Measurements from ENCODE around the gene EQTN.

Gene EQTN

DNA sequence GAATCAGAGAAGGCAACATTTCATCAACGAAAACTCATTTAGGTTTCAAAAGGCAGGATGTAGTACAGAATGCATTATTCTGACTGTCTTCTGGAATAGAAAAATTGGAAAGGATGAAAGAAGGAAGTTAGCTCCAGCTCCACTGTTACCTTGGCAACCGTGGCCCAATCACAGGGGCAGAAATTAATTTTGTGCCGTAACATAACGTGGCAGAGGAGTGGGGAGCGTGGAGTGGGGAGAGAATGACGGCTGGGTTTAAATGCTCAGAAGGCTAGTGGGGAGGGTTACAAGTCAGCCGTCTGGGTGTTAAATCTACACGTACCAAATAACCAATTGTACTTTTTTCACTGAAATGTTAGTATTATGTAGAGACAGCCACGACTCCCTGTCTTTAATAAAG, 32.3 kb upstream of the EQTN start:
- TF ChIP-seq GATA3 (IDR thresholded peaks at IDR 0.05; ENCODE audit: low read depth, low read length): no peak
- no peak for TF ChIP-seq GATA2 (IDR thresholded peaks at IDR 0.05; ENCODE audit: low read depth, low read length)

DNA sequence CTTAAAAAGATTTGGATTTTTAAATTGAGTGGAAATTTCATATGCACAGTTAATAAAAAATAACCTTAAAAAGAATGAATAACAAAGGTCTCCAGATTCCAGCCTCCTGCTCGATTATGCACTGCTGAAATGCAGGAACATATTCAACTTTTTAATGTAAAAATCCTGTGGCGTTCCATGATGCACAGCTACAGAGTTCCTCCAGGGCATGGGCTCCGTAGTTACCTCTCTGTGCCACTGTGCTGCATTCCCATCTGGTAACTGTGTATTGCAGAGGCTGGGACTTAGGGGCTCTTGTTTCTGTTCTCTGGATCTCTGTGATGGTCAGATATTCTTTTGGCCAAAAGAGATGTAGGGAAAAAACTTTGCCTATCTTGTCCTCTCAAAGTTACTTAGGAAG, 31.5 kb upstream of the EQTN start:
- TF ChIP-seq GATA2 (IDR thresholded peaks at IDR 0.05; ENCODE audit: low read depth, low read length) (no peak), GATA3 (IDR thresholded peaks at IDR 0.05; ENCODE audit: low read depth, low read length) (no peak)

DNA sequence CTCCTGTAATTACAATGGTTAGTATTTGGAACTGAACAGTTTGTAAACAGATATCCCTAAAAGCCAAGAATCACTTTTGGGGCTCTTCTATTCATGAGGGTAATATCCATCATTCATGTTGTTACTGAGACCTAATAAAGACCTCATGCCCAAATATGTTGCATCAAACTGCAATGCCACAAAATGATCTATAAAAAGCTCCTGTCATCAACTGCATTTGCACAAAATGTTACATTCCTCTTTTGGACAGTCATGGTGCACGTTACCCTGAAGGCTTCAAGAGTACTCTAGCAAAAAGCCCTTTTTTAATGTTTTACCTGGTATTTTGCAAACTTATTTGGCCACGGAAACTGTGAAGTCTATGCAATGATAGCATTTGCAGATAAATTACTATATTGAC, 14.2 kb upstream of the EQTN start:
- TF ChIP-seq GATA2 (IDR thresholded peaks at IDR 0.05; ENCODE audit: low read depth, low read length): no peak
- no peak for TF ChIP-seq GATA3 (IDR thresholded peaks at IDR 0.05; ENCODE audit: low read depth, low read length)

DNA sequence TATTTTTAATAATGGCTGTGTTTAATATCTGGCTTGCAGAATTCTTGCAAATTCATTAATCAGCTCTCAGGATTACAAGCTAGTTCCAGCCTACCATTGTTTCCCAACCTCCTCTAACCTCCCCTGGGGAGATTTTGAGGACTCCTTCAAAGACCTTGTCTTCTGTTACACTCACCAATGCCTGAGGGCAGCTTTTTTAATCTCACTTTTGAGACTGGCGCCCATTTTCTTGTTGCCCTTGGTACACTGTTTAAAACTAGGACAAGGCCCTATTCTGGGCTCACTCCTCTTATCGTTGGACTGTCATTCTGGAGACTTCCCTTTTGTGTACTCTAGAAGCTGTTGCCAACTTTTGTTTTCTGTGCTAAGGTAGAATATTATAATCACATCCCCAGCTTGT, 13.6 kb upstream of the EQTN start:
- TF ChIP-seq GATA3 (IDR thresholded peaks at IDR 0.05; ENCODE audit: low read depth, low read length) (no peak), GATA2 (IDR thresholded peaks at IDR 0.05; ENCODE audit: low read depth, low read length) (no peak)

DNA sequence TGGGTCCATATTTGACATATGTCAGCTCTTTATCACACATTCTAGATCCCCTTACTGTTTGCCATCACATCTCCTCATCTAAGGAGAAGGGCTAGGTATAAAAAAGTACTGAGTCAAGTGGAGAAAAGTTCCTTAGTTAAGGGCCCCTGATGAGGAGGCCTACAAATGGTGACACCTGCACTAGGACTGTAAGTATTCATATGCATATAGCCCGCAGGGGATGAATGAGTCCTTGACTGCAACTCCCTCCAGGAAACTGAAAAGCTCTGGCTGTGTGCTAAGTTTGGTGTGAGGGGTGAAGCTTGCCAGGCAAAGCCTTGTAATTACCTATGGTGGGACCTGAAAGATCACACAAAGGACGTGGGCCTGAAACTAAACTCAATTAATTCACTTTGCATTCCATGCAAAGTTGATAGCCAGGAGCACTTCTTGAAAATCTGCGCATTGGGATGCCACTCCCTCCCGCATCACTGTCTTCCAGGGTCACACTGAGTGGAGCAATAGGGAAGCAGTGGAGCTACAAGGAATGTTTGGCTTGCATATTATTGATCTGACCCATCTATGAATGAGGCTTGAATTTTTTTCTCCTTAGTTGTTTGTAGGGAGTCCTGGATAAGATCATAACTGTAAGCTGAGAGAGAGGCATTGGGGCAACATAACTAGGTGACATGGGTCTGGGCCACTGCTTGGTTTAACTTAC, 11.9 kb upstream of the EQTN start:
- TF ChIP-seq GATA3 (IDR thresholded peaks at IDR 0.05; ENCODE audit: low read depth, low read length): no peak
- no peak for TF ChIP-seq GATA2 (IDR thresholded peaks at IDR 0.05; ENCODE audit: low read depth, low read length)

DNA sequence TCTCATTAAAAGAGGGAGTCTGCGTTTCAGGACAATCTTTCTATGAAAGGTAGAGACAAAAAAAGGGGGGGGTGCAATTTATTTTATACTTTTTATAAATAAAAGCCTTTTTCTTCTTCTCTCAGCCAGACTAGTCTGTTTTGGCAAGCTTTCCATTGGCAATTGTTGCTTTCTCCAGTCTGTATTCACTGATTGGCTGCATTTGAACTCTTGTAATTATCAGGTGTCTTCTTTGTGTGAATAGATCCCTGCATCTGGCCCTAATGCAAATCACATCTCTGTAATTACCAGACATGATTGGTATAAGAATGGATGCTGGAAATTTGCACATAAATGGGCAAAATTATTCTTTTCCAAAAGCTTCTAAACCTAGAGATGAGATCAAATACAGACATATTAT, 7.6 kb upstream of the EQTN start:
- TF ChIP-seq GATA3 (IDR thresholded peaks at IDR 0.05; ENCODE audit: low read depth, low read length) (no peak), GATA2 (IDR thresholded peaks at IDR 0.05; ENCODE audit: low read depth, low read length) (no peak)

DNA sequence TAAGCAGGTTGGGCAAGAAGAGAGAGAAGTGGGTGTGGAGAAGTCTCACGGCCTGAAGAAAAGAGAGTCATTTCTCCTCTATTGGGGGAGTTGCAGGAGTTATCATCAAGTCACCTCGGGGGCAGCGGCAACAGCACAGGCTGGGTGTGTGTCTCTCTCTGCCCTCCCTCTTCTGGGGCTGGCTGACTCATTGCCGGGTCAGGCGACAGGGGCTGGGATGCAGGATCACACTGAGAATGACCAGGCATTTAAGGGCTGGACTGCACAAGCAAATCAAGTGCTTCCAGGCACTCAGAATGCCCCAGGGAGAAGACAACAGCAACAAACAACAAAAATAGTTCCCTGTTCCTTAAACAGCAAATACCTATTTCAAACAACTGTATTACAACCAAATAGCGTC, 6.3 kb upstream of the EQTN start:
- TF ChIP-seq GATA2 (IDR thresholded peaks at IDR 0.05; ENCODE audit: low read depth, low read length) (no peak), GATA3 (IDR thresholded peaks at IDR 0.05; ENCODE audit: low read depth, low read length) (no peak)

DNA sequence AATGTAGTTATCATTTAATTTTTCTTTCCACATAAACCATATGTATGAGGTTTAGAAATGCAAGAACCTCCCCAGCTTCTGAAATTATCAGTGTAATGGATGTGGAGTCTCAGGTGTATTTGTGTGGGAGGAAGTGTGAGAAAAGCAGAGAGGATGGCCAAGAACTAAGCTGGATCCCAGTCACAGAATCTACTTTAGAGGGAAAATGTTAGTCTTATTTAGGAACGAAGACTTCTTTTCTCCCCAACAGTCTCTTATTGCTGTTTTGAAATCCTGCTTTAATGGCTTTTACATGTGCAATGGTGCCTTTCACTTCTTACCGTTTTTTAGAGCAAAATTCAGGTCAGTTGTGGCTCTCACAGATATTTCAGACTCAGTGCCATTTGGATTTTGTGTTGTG, 3.0 kb downstream of the EQTN start:
- TF ChIP-seq GATA2 (IDR thresholded peaks at IDR 0.05; ENCODE audit: low read depth, low read length) (no peak), GATA3 (IDR thresholded peaks at IDR 0.05; ENCODE audit: low read depth, low read length) (no peak)

DNA sequence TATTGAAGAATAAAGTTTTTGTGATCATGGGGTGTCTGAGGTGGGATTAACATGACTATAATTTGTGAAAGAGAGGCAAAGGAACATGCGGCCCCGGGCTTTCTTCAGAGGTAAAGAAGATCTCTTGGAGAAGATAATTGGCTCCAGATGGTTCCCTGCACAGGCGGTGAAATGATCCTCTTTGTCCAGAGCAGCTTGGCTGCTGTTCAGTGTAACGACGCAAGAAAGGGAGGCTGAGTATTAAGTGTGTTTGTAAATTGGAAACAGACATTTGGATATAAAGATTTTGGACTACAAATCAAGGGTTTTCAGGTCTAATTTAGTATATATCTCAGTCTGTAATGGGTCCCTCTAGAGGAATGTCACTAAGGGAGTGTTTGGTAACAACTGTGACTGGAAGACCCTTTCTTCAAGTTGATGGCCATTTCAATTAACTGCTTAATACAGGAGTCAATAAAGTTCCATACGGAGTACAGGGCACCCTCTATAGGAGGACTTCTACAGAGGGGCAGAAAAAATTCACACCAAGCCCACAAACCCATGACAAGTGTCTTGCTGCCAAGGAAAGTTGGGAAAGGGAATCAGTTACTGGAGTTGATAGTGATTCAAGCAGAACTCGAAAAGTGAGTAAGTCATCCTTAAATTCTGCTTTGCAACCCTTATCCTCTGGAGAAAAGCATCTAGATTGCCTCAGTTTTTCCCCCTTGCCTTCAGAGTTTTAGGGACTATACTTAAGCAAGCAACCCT, 4.1 kb downstream of the EQTN start:
- TF ChIP-seq GATA2 (IDR thresholded peaks at IDR 0.05; ENCODE audit: low read depth, low read length) (no peak), GATA3 (IDR thresholded peaks at IDR 0.05; ENCODE audit: low read depth, low read length) (no peak)

DNA sequence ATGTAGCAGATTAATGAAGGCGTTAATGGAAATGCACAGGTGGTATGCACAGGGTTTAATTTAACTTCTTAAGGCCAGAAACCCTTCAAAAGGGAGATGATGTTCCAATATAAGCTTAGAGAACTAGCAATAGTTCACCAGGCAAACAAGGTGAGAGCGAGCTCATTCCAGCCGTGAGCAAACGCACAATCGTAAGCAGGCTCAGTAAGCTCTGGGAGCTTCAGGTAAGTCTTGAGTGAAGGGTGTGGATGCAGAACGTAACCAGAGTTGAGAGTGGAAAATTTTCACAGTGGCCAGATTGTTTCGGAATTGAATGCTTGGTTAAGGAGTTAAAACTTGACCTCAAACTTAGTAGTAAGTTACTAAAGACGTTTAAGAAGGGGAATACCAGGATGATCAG, 5.7 kb downstream of the EQTN start:
- TF ChIP-seq GATA2 (IDR thresholded peaks at IDR 0.05; ENCODE audit: low read depth, low read length): no peak
- TF ChIP-seq GATA3 (IDR thresholded peaks at IDR 0.05; ENCODE audit: low read depth, low read length): no peak

DNA sequence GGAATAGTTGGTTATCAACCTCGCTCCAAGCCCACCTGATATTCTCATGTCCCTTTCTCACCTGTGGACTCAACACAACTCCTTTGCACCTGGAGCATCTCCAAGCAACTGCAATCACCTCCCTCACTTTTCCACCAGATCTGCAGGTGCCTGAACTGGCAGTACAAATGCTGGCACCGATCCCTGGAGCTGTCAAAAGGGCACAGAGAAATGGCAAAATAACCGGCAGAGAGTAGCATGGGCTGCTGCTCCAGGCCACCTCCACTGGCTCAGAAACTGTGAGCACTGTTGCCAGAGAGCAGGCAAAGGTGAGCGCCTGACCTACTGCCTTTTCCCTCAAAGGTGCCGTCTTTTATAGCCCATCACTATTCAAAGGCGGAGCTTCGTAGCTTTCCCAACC, 14.7 kb downstream of the EQTN start:
- no peak for TF ChIP-seq GATA3 (IDR thresholded peaks at IDR 0.05; ENCODE audit: low read depth, low read length)
- no peak for TF ChIP-seq GATA2 (IDR thresholded peaks at IDR 0.05; ENCODE audit: low read depth, low read length)

DNA sequence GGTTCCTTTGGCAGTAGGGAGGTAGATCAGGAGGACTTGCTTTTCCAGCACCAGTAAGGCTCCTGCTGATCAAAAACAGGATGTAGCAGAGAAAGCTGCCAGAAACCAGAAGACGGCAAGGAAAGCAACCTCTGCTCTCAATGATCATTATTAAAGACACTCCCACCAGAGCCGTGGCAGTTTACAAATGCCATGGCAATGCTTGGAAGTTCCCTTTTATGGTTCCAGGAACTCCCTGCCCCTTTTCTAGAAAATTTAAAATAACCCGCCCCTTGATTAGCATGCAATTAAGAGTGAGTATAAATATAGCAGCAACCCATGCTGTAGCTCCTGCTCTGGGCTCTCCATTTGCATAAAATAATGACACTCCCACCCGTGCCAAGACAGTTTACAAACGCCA, 16.1 kb downstream of the EQTN start:
- TF ChIP-seq GATA2 (IDR thresholded peaks at IDR 0.05; ENCODE audit: low read depth, low read length) (no peak), GATA3 (IDR thresholded peaks at IDR 0.05; ENCODE audit: low read depth, low read length) (no peak)

DNA sequence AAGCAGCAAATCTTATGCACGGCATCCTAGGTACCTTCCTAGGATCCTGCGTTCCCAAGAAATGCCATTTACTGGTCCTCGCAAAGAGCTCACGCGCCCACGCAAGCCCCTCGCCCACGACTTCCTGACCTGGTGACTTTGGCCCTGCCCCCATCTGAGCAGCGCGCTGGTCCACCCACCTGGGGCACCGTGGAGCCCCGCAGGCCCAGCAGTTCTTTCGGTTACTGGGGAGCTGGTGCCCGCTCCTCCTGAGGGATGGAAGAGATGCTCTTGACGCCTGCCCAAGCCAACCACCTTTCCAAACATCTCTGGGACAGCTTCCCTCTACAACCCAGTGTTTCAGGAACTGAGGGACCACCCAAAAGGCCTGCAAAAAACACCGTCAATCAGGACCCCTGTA, 16.7 kb downstream of the EQTN start:
- TF ChIP-seq GATA2 (IDR thresholded peaks at IDR 0.05; ENCODE audit: low read depth, low read length) (no peak), GATA3 (IDR thresholded peaks at IDR 0.05; ENCODE audit: low read depth, low read length) (no peak)

DNA sequence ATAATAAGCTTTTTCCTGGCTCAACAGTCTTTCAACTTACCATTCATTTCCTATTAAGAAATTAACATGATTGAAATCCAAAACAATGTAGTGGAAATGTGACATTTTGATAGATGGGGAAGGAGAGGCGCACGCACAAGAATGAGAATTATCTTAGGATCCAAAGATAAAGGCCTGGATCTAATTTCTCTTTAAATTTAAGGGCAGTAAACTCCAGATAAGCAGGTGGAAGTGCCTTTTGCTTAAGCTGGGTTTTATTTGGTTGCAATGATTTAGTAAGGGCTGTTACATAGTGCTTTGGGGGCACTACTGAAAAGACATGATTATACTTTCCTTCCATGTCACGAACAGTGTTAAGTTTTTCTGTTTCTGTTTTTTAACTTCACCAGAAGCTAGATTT, 17.3 kb downstream of the EQTN start:
- TF ChIP-seq GATA3 (IDR thresholded peaks at IDR 0.05; ENCODE audit: low read depth, low read length): no peak
- no peak for TF ChIP-seq GATA2 (IDR thresholded peaks at IDR 0.05; ENCODE audit: low read depth, low read length)

DNA sequence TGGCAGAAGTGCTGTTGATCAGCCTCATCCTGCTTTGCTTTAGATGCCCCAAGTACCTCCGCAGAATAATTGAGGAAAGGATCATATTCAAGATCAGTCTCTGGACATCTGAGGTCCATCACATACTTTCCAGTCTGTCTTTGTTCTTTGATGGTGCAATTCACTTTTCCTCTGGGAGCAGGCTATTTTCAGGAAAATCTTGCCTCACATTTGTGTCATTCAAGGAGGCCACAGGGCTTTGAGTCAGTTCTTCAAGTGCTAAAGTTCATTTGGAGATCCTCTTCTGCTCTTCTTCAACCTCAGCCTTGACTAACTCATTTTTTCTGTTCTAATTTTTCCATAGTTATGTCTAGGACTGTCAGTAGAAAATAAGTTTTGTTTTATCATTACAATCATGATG, 18.6 kb downstream of the EQTN start:
- no peak for TF ChIP-seq GATA3 (IDR thresholded peaks at IDR 0.05; ENCODE audit: low read depth, low read length)
- no peak for TF ChIP-seq GATA2 (IDR thresholded peaks at IDR 0.05; ENCODE audit: low read depth, low read length)
